Activated CD4-positive, alpha-beta T cell treated with anti-CD3 and anti-CD28 coated beads, Interleukin-2, amount 50 U/mL, for 48 hours (primary cell): ENCODE measurements around the gene HADH.
"Not testable (repeated sequence)": the region's sequence is repeated elsewhere in the genome, so short reads cannot be mapped to it uniquely, and the experiment has no call there.

Experiments
- DNase-seq, 2 experiments: peaks; one replicate each; pipeline ENCODE4 v3.0.0-alpha.2; 2020

HADH gene

DNA sequence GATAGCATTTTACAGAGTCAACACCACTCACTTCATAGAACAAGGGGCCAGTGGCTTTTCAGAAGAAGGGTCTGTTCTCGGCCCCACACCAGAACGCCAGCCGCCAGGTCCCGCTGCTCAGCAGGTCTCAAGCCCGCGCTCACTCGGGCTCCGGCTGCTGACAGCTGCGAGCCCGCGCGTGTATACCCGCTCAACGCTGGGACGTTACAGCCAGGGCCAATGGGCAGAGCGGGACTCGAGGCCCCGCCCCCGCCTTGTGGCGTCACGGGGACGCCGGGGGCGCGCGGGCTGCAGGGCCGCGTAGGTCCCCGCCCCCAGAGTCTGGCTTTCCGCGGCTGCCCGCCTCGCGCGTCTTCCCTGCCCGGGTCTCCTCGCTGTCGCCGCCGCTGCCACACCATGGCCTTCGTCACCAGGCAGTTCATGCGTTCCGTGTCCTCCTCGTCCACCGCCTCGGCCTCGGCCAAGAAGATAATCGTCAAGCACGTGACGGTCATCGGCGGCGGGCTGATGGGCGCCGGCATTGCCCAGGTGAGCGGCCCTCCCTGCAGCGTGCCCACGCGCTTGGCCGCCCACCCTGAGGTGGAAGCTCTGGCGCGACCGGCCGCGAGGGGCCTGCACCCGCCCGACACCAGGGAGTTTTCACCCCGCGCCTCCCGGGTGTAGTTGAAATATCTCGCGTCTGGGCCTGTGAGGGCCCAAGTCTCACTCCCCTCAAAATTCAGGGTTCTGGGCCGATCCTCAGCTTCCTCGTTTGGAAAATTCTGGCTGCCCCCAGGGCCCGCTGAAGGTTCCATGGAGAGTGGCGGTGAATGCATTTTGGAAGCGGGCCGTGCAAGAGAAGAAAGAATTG lies at the start of gene HADH:
Gene HADH, plus strand, starts transcription at position 353 of the 850 bp plus-strand sequence. Its CDS starts 44 bp downstream, at position 397.
- DNase-seq = peak; percentile 92 to 93

DNA sequence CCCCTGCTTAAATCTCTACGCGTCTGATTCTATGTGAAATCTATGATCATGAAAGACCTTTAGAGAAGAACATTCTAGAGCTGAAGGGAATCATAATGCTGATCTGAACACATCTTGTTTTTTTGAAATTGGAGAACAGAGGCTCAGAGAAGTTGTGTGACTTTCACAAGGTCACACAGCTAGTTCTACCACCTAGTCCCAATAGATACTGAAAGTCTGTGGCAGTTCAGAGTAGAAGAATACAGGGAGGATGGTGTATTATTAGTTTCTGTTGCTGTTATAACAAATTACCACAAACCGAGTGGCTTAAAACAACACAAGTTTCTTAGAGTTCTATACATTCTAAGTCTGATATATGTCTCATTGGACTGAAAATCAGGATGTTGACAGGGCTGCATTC lies 43.9 kb upstream of the HADH start:
- no peak for DNase-seq

DNA sequence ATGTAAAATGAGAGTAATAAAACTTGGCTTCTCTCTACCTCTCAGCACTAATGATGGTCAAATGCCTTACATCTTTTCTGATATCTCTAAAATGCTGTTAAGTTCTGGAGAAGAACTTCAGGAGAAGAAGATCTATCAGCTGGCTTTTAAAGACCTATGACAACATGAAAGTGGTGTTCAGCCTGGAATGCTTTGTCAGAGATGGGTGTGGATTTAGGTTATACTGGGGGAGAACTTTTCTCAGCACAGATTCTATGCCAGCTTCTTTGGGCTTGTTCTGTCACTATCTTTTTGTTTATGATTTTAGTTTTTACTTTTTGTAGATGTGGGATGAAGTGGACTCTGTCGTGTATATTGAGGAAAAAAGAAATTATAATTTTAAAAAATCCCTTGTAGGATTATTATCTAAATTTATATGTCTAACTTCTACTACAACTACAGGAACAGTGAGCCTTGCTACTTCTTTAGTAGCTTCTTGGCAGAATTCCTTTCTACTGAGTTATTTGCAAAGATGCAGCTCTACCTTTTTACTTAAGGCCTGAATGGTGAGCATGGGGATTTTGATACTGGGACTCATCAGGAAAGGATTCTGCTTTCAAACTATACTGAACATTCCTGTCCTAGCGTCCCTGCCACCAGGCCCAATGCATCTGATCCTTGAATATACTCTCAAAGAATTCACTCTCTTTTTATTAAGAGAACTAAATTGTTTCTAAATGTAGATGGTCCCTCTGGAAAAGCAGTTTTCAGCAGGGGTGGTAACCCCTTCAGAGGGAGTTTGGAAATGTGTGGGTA lies 38.7 kb upstream of the HADH start:
- no peak for DNase-seq

DNA sequence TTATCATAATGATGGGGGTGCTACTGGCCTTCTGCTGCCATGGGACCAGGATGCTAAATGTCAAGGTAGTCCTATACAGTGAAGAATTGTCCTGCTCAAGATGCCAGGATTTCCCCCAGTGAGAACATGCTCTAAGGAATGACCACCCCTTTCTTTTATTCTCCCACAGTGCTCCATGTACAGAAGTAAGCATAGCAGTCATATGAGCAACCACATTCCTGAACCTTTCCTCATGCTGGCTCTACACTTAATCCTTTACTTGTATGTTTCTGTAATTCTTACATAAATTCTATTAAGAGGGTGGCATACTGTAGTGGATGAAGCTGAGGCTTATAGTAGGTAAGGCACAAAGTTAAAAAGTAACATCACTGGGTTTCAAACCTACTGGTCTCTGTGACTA lies 38.1 kb upstream of the HADH start:
- DNase-seq = no peak

DNA sequence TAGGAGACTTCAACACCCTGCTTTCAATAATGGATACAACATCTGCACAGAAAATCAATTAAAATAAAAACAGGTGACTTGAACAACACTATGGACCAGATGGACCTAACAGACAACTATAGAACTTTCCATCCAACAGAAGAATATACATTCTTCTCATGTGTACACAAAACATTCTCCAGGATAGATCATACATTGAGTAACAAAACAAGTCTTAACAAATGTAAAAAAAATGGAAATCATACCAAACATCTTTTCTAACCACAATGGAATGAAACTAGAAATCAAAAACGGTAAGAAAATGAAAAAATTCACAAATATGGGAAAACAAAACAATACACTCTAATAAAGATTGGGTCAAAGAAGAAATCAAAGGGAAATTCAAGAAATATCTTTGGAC lies 33.7 kb upstream of the HADH start:
- no peak for DNase-seq

DNA sequence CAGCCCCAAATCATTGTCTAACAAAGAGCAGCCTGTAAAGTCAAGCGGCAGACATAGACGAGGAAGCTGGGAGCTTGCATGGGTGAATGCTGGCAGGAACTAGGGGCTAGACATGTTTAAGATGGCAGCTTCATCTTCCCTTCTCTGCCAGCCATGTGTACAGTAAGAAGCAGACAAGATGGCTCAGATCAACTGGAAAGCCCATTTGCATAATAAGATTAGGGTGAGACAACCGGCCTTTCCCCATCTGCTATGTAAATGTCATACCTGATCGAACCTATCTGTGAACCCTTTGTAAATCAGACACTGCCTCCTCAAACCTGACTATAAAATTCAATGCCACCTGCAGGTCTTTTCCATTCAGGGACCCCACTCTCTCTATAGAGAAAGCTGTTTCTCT lies 22.8 kb upstream of the HADH start:
- no peak for DNase-seq

DNA sequence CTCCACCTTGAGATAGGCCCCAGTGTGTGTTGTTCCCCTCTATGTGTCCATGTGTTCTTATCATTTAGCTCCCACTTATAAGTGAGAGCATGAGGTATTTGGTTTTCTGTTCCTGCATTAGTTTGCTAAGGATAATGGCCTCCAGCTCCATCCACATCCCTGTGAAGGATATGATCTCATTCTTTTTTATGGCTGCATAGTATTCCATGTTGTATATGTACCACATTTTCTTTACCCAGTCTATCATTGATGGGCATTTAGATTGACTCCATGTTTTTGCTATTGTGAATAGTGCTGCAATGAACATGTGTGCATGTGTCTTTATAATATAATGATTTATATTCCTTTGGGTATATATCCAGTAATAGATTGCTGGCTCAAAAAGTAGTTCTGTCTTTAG lies 22.2 kb upstream of the HADH start:
- not testable (repeated sequence) for DNase-seq

DNA sequence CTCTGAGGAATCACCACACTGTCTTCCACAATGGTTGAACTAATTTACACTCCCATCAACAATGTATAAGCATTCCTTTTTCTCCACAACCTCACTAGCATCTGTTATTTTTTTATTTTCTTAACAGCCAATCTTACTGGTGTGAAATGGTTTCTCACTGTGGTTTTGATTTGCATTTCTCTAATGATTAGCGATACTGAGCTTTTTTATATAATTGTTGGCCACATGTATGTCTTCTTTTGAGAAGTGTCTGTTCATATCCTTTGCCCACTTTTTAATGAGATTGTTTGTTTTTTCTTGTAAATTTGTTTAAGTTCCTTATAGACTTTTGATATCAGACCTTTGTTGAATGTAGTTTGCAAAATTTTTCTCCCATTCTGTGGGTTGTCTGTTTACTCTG lies 21.8 kb upstream of the HADH start:
- DNase-seq = not testable (repeated sequence)

DNA sequence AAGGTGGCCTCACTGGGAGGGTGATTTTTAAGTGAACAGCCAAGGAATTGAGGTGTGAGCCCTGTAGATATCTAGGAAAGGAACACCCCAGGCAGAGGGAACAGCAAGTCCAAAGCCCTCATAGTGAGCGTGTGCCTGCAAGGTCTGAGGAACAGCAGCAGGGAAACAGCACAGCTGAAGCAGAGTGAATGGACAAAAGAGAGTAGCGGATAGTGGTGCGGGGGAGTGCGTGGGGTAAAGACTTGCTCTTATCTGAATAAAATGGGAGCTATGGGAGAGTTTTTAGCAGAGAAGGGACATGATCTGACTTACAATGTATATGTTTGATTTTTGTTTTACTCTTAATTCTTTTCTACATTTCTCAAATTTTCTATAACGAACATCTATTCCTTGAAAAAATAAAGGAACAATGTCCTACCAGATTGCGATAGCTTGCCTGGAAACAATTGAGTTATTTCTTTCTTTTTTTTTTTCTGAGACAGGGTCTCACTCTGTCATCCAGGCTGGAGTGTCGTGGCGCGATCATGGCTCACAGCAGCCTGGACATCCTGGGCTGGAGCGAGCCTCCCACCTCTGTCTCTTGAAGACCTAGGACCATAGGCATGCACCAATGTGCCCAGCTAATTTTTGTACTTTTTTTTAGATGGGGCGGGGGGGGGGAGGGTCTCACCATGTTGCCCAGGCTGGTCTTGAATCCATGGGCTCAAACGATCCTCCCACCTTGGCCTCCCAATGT lies 19.5 kb upstream of the HADH start:
- DNase-seq = no peak

DNA sequence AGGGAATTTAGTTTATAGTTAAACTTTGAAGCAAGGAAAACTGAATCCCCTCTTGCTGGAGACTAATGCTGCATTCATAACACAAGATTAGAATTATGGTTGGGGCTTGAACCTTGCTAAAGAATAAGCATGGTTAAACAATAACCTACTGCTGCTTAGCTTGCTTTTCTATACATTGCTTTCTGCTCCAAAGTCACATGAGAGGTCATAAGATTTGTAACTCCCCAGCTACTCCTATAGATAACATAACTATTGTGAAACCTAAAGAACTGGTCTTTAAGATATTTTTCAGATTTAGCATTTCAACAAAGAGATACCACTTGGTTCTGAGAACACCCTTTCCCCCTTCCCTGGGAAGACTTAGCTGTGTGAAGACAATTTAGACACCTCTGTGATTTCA lies 17.1 kb upstream of the HADH start:
- DNase-seq = no peak

DNA sequence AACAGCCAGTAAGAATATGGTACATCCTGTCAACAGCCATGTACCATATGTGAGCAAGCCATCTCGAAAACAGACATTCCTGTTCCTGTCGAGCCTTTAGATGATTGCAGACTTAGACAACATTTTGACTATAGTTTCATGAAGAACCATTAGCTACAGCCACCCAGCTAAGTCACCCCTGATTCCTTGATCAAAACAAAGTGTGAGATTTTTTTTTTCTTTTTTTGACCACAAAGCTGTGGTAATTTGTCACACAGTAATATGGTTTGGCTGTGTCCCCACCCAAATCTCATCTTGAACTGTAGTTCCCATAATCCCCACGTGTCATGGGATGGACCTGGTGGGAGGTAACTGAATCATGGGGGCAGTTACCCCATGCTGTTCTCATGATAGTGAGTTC lies 15.2 kb upstream of the HADH start:
- no peak for DNase-seq

DNA sequence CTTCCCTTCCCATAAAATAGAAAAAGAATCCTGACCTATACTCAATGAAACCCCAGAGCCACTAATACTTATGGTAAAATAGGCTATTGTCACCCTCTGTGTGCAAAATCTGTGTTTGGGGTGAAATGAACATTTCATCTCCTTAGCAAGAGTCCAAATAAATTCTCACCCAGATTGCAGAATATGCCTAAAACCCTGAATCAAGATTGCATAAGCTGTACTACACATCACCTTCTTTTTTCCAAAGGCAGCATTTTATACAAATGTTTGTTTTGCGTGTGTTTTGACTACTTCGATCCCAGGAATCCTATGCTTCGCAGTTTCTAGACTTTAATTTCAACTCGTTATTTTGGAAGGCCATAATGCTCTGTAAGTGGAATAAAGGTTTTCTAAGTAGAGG lies 12.2 kb upstream of the HADH start:
- DNase-seq = no peak

DNA sequence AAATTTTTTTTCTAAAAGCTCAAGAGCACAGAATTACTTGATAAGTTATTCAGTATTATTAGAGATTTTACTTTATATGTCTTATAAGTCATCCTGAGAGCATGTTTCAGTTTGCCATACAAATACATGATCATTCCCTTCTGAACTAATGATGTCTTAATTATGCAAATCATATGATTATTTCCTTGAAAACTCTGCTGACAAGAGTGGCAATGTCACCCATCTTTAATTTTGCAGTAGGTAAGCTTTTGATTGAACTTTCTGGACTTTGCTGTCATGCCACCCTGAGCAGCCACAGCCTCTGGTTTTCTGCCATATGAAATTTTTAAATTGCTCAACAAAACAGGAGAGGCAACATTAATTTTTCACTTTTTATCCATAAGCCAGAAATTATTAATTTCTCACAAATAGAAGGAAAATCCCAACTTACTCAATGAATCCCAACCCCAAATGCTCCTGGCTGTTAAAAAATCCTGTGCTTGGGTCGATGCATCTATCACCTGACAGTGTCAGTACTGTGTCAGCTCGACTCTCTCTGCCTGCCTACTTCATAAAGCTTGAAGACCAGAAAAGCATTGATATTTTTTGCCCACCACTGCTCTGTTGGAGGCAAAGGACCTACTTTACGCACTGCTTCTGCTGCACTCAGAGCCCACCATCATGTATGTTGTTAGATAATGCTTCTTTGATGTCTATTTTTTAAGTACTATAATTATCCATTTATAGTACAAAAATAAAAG lies 11.6 kb upstream of the HADH start:
- no peak for DNase-seq

DNA sequence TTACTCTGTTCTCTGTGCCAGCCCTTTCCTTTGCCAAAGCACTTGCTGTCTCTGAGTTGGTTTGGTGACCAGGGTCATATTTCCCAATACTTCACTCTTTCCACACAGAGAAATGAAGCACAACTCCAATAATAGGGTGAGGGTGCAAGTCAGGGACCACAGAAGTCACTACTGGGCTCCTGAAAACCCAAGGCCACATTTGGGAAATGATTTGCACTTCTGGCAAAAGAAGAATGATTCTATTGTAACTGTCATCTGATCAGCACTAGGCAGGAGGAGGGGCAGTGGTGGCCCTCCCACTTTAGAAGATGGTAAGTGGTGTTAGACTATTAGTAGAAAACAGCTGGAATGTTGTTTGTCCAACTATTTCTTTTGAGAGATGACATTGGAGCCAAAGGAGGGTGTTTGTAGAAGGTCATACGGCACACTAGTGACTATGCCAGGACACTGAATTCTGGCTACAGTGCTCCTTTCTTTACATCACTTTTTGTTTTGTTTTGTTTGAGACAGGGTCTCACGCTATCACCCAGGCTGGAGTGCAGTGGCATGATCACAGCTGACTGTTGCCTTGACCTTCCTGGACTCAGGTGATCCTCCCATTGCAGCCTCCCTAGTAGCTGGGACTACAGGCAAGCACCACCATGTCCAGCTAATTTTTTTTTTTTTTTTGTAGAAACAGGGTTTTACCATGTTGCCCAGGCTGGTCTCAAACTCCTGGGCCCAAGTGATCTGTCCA lies 10.8 kb upstream of the HADH start:
- no peak for DNase-seq

DNA sequence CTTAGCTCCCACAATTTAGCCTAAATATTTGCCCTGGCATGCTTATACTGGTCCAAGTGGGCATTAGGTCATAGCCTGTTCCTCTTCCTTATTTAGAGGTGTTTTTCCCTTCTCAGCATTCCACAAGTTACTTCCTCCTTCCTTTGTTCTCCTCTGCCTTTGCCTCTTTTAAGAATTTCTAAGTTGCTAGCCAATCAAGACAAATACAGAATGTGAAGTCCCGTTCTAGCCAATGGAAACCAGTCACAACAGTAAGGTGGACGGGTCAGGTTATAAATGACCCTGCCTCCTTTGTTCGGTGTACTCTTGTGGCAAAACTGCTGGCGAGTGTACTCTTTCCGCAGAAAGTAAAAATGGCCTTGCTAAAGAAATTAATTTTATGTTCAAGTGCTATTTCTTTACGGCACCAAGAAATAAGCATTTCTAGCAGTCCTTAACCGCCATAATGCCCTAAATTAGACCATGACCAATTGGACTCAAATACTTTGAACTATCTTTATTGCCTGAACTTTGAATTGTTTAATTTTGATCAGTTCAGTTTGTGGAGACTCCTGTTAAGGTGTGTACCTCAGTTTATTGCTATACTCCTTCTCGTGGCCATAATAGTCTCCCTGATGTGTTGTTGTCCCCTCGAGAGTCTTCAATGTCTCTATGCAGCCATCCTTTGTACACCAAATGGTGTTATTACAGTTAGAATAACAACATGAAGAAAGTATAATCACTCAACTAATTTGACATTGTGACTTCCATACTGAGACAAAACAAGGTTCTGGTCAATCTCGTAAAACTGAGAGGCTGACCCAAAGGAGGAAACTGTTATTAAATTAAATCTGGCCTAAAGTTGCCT lies 1.6 kb upstream of the HADH start:
- DNase-seq = no peak

DNA sequence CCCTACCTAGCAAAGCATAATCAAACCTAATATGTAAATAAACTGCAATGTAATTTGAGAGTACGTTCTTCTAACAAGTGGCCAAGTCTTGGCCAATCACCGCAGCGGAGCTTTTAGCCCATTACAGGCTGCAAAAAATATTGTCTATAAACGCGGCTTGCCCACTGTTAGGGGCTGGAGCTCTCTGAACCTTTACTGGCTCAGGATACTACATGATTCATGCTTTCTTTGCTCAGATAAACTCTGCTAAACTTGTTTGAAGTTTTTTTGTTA lies 990 bp upstream of the HADH start:
- DNase-seq = no peak

DNA sequence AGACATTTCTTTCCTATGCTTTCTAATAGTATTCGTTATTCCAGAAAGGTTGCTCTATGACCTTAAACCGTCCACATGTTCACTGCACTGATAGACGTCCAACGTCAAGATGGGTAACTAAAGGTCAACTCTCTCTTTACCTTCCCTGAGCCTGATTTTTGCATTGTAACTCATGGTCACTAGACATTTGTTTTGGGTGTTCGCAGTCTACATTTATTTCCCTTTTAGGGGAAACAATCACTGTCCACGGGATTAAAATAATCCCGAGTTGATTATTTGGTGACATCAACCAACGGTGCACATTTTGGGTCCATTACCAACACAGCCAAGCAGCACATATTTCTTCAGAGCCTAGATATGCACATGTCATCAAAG lies 540 bp upstream of the HADH start:
- DNase-seq = no peak

DNA sequence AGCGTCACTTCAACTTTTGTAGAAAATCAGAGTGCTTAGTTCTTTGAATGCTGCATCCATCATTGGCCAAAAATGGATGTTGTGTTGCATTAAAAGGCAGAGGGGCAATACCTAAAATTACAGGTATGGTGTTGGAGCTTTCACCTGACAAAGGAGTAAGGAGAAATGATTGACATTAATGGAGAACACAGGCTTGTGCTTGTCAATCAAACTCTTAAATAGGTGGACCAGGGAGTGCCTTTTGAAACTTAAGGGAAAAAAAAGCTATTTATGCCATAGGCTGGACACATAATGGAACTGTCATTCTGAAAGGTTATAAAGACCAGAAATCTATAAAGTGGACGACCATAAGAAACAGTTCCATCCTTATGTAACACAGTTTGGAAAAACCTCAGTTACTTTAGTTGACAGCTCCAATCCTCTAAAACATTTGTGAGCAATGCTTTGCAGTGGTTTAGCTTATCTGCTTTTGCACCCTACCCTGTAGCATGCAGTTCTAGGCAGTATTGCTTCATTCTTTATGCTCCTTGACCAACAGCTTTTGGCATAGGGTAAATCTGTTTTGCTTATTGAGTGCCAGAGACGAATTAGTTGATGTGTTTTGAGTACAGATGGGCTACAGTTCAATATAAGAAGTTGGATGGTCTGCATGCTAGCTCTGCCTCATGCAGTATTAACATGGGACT lies 2.4 kb downstream of the HADH start:
- no peak for DNase-seq

DNA sequence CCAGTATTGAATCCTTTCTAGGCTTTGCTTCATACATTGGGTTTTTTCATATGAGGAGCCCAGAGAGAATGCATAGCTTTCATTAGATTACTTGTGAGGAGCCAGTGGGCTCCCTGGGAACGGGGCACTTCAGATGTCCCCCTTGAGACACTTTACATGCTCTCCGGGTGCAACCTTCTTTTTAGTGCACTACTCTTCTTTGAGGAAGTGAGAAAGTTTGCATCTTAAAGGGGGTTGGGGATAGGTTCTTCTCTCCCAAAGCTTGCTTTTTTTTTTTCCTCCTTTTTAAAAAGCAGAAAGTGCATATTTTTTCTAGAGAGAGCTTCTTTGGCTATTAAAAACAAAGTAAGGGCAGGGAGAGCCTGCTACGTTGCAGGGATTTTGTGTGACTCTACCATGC lies 4.3 kb downstream of the HADH start:
- DNase-seq = no peak

DNA sequence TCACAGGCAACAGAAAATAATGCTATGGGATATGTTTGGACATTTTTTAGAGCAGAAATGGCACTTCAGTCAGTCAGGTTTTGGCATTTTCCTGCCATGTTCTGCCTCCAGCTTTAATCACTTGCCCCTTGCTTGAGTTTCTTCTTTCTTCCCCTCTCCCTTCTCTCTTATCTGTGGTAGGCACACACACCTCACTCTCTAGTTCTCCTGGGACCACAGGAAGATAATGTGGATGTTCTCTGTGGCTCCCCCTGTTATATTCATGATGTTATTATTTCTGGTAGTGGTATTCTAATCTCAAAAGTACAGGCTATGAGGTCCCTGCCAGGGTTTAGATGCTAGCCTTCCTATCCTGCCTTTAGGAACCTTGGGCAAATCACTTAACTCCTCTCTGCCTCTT lies 5.2 kb downstream of the HADH start:
- DNase-seq = no peak
